CD4-positive, alpha-beta T cell treated with Interferon alpha-2 for 1 hour (primary cell): ENCODE measurements around the gene NR1D1.
A peak's percentile ranks its signal among the peaks of the same experiment; 100 is the strongest.
"Not testable (repeated sequence)": the region's sequence is repeated elsewhere in the genome, so short reads cannot be mapped to it uniquely, and the experiment has no call there.

Experiments used
- DNase-seq, 2 donors: peaks; one replicate each; pipeline ENCODE4 v3.0.0-alpha.2; 2020 to 2022

Gene NR1D1

DNA sequence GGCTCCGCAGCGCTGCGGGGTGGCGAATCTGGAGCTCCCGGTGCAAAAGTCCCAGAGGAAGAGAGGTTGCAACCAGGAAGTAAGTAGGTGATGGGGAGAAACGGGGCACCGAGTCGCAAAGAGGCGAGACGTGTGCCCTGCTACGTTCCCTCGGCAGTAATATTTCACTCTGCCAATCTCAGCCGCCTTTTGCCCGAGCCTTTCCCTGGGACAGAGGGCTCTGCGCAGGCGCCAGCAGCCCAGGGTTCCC, at the start of gene NR1D1:
Gene NR1D1 (minus strand): TSS at position 171 of the 250 bp plus-strand sequence. CDS start 495 bp downstream, outside the sequence.
- no peak for DNase-seq

DNA sequence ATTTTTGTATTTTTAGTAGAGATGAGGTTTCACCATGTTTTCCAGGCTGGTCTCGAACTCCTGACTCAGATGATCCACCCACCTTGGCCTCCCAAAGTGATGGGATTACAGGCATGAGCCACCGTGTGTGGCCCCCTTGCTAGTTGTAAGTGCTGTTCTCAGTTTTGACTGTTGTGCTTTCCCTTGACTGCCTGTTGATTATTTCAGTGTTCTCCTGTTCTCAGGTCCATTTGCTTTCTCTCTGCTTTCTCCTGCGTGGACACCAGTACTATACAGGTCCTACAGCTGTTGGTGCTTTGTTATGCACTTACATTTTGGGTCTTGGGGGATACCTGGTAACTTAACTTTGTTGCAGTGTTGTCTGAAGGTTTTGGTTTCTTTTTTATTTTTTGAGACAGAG, 48.1 kb upstream of the NR1D1 start:
- DNase-seq: no peak

DNA sequence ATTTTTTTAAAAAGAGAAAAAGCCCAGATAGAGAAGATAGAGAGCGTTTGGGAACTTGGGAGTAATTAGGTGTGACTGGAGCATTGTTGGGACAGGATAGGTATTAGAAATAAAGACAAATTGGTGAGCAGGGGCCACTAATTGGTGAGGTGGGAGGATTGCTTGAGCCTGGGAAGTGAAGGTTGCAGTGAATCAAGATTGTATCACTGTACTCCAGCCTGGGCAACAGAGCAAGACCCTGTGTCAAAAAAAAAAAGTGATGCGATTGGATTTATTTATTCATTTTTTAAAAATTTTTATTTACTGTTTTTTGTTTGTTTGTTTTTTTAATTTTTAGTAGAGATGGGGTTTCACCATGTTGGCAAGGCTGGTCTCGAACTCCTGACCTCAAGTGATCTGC, 45.1 kb upstream of the NR1D1 start:
- DNase-seq: no peak

DNA sequence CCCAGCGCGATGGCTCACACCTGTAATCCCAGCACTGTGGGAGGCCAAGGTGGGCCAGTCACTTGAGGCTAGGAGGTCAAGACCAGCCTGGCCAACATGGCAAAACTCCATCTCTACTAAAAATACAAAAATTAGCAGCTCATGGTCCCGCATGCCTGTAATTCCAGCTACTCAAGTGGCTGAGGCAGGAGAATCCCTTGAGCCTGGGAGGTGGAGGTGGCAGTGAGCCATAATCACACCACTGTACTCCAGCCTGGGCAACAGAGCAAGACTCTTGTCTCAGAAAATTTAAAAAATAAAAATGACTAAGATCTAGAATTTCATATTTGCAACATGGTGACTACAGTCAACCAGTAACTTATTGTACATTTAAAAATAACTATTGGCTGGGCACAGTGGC, 42.8 kb upstream of the NR1D1 start:
- DNase-seq: not testable (repeated sequence)

DNA sequence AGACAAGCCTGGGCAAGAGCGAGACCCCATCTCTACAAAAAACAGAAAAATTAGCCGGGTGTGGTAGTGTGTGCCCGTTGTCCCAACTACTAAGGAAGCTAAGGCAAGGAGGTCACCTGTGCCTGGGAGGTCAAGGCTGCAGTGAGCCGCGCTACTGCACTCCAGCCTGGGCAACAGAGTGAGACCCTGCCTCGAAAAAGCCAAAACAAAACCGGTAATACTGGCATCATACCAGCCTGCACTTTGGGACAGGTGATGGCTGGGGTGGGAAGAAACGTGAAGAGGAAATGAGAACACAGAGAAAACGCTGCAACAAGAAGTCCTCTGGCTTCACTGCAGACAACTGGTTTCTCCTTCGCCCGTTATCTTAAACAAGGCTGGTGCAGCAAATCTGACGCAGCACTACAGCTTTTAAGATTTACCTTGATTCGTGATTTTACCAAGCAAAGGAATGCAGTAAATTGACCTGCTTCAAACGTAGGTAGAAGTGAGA, 39.2 kb upstream of the NR1D1 start:
- no peak for DNase-seq

DNA sequence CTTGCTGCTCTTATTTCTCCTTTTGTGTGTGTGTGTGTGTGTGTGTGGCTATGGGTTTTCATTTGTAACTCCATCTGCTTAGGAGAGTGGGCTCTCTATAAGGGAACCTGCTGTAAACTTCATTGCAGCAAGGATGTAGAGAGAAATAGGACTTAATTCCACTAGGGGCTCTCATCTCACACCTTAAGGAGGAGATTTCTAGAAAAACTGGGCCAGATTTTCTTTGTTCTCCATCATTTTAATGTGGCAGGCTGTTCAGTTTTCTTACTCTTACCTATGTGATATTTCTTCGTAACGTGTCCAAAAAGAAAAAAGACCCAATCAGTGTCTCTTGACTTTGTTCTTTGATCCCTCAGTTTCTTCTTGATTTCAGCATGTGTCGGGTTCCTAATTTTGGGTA, 35.4 kb upstream of the NR1D1 start:
- peak in 1 of 2 donors; percentile 14 for DNase-seq

DNA sequence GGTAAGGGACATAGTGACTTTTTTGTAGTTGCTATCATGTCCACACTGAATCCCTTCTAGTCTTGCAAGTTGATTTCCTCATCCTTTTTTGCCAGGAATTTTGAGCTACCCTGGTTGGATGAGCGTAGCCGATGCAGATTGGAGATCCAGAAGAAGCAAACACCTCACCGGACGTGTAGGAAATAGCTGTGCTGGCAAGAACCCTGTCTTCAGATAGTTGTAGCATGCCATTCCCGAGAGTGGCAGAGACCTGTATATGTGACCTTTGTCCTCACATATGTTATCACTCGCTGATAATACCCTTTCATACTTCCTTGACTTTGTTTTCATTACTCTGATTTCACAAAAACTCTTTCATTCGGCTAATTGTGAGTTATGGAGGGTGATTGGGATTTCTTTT, 33.8 kb upstream of the NR1D1 start:
- no peak for DNase-seq

DNA sequence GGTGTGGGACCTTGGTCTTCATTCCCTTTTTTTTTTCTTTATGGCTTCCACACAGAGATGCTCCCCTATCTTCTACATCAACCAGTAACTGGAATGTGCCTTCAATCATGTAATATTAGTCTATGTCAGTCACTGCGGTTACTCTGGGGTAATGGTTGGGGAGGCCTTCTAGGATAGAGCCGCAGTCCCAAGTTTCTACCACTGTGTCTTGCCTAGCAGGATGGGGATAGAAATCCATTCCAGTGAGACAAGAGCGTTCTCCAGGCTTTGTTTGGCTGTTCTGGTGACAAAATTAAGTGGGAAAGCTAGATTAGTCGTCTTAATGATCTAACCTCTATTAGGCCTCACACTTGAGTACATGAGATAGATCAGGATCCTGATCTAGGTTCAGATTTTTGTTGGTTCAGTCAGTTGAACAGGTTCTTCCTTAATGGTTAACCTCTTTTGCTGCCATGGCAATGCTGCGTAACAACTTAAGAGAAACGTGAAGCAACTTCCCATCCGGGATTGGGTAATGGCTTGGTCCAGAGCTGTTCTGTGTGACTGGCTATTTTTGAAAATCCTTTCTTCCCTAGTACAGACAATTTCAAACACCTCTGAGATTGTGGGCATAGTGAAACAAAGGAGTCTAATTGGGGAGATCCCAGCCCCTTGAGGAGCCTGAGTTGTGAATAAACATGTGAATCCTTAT, 30.1 kb upstream of the NR1D1 start:
- DNase-seq: peak in 1 of 2 donors; percentile 51

DNA sequence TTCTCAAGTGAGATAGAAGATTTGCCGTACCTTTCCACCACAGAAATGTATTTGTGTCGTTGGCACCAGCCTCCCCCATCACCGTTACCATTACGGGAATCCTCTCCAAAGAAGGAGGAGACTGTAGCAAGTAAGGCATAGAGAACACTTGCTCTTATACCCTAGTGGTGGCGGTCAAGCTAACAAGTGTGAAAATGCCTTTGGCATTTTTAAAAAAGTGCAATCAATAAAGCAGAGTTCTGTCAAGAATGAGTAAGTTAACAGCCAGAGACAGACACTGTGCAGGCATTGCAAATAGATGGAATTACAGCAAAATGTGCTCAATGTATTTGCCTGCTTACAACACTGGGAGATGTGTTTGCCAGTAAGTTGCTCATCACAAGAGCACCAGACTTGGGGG, 29.1 kb upstream of the NR1D1 start:
- DNase-seq: no peak

DNA sequence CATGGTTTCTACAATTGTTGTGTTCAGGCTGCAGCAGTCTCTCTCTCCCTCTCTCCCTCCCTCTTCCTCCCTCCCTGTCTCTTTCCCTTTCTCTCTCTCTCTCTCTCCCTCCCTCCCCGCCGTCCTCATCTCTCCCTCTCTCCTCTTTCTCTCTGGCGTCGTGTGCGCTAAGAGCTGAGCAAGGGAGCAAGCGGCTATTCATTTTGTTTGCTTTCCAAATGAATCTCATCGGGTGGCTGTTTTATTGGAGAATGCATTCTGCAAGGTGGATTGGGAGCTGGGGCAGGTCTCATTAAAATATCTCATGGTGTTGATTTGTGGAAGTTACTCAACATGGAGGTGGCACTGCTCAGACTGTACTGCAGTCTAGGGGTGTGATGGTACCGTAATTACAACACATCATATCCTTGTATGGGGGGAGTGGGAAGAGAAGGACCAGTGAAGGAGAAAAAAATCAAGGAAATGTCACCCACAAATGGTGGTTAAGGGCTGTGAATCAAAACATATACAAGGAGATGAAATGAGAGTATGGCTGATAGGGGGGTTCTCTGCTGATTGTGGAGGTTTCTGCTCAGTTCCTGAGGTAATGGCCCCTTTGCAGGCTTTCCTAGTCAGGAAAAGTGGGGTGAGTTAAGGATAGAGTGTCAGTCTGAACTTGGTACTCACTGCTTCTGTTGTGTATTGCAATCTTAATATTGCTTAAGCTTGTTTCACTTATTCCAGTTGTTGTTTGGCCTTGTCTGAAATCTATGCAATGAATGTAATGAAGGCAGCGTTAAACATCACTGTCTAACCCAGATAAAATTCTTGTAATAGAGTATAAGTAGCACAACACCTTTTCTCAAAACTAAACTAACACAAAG, 24.1 kb upstream of the NR1D1 start:
- no peak for DNase-seq

DNA sequence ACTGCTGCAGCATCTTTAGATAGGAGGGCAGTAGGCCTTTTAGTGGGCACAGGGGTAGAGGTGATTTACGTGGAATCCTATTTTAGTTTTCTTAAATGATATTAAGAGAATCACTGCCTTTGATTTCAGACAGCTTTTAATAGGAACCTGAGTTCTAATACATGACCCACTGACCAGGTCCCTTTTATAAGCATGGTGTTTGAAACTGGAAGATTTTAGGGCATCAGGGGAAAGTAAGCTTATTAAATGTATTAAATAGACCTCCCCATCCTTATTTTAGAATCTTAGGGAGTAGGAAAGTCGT, 23.4 kb upstream of the NR1D1 start:
- no peak for DNase-seq

DNA sequence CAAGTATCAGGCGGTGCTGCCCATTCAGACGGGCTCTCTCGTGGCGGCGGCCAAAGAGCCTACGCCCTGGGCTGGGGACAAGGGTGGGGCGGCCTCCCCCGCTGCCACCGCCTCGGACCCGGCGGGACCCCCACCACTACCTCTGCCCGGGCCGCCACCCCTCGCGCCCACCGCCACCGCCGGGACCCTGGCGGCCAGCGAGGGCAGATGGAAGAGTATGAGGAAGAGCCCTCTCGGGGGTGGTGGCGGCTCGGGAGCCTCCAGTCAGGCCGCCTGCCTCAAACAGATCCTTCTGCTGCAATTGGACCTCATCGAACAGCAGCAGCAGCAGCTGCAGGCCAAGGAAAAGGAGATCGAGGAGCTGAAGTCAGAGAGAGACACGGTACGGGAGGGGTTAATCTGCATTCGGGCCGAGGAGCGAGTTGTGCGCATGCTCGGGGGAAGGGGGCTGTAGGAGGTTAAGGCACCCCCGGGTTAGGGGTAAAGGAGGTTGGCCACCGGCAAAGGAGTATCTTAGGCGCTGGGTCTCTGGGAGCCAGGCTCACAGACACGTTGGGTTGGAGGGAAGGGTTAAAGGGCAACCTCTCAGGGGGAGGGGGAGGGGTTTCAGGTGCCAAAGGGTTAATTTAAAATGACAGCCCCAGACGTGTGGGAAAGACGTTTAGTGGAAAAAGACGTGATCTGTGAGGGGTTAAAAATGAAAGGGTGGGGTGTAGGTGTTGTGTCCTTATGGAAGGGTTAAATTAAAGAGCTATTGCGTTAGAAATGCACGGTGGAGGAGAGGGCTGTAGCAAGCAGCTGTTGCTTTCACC, 22.8 kb upstream of the NR1D1 start:
- peak; percentile 48 to 66 for DNase-seq

DNA sequence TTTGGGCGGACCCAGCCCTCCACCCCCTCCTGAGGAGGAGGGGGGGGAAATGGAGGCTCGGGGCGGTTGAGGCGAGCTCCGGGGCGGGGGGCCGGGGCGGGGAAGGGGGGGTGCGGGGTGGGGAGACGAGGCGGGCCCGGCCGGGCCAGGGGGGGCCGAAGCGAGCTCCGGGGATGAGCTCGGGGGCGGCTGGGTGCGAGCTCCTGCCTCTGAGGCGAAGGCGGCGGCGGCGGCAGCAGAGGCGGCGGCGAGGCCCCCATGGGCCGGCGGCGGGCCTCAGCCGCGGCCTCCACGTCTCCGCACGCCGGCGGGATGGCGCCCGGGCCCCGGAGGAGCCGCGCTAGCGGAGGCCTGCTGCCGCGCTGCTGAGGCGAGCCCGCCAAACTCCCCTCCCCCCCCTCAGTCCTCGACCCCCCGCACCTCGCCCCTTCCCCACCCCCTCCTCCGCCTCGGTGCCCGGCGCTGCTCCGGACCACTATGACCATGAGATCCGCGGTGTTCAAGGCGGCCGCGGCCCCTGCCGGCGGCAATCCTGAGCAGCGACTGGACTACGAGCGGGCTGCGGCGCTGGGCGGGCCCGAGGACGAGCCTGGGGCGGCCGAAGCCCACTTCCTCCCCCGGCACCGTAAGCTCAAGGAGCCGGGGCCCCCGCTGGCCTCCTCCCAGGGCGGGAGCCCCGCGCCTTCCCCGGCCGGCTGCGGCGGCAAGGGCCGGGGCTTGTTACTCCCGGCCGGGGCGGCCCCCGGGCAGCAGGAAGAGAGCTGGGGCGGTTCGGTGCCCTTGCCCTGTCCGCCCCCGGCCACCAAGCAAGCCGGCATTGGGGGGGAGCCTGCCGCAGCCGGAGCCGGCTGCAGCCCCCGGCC, 22.0 kb upstream of the NR1D1 start:
- DNase-seq: no peak

DNA sequence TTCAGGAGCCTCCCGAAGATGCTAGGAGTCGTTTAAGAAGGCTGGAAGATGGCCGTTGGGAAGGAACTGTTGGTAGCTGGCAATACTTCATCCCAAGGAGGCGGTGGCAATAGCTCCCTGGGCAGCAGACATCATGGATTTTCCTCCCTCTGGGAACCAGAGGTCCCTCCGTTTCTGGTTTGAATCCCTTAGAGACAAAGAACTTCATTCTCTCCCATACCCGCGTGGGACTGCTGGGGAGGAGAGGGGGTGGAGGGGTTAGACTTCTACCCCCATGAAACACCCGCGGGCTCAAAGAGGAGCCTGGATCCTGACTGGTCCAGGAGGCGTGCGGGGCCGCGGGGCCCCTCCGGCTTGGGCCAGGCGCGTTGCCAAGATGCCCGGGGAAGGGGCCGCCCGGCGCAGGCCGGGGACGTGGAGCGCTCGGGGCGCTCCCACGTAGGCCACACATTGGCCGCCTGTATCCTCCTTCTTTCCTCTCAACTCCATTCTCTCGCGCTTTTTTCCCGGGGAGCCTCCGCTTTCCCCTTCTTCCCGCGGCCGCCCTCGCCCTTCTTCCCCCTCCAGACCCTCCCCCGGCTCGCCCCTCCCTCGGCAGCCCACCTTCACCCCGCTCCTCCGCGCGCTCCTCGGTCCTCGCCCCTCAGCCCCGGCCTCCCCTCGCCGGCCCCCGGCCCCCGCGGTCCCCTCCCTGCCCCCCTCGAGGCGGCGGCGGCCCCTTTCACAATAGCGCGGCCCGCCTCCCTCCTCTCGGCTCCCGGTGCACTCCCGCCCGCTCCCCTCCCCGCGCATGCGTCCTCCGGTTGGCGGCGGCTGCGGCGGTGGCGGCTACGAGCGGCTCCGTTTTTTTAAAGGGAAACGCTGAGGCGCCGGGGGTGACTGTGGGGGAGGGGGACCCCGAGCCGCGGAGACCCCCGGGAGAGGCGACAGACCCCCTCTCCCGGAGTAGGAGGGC, 21.1 kb upstream of the NR1D1 start, which contains the start of gene MSL1:
Gene MSL1 (plus strand): TSS at position 791 of the 955 bp plus-strand sequence. CDS start 642 bp downstream, outside the sequence.
- DNase-seq: peak; percentile 85 to 90

DNA sequence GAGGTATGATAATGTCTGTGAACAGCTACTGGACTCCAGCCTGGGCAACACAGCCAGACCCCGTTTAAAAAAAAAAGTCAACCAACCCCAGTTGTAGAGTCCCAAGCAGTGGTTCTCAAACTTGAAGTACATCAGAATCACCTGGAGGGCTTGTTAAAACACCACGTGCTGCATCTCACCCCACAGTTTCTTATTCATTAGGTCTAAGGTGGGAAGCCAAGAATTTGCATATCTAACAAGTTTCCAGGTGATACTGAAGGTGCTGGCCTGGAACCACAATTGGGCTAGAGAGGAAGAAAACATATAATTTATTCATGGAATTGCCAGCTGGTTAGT, 14.7 kb upstream of the NR1D1 start:
- DNase-seq: no peak

DNA sequence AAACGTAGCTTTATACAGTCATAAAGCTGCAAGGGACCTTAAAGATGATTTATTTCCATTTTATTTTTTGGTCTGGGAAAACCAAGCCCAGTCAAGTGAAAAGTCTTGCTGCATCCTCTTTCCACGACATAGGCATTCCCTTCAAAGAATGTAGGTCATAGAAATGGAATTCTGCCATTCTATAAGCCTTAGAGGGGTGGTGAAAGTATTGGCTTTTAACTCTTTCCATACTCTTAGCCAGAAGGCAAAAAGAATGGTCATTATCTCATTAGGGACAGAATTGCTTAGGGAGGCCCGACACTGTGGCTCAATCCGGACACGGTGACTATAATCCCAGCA, 13.5 kb upstream of the NR1D1 start:
- no peak for DNase-seq

DNA sequence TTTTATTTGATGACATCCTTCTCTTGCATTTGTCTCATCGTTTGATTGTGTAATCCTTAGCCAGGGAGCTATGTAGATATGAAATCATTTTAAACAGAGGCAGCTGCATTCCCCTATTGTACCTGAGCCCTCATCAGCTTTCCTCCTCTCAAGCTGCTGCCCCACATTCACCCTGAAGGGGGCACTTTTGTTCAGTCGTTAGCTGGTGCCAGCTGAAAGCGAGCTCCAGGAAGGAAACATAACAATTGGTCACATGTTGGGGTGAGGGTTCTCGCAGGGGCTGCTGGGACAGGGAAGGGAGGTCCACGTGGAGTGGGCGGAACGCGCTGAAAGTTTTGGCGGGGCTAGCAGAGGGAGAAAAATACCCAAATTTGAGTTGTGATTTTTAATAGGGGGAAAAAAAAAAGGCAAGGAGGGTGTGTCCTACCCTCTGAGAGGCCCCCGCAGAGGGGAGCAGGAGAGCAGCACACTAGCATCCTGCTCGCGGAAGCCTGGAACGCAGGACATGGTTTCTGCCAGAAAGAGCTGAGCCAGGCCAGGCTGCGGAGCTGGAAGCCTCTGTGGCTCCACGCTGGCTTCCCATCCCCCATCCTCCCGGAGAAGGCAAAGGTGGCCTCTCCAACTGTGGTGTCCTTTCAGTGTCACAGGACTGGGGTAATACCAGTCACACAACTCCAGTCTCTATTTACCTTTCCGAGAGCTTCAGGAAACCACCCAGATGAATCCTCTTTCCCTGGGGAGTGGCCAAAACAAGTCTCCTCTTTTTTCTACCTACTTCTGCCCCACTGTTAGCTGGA, 12.9 kb upstream of the NR1D1 start:
- DNase-seq: peak; percentile 93 to 96

DNA sequence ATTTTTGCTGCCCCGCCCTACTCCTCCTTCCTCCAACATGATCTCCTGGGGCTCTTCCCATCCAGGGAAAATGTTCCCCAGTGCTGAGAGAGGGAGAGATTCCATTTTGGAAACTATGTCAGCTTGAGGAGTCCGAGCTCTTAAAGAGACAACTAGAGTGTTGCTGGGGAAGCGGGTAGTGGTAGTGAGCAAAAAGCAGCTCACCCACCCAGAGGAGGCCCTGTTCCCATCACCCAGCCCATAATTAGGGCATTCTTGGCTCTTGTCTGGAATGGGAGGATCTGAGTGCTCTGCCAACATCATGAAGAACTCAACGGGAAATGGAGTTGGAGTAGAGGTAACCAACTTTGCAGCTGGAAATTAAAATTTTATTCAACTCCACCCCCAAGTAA, 12.3 kb upstream of the NR1D1 start:
- no peak for DNase-seq

DNA sequence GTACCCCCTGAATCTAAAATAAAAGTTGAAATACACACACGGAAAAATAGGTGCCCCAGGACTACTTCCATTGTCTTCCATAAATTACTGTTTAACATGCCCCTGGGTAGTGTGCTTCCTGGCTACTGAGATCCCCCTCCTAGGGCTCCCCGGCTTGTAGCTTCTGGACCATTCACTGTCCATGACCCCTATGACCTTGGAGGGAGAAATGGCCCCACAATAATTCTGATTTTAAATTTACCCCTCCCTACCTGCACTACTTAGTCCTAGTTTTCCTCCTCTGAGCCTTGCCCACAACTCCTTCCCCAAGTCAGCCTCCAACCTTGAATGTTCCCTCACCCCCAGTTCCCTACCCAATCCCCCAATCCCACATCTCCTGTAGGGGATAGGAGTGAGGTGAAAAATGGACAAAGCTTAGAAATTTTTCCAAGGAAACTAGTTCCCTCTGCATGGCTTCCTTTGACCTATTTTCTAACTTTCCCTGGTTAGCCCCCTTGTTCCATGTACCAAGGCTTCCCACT, 11.9 kb upstream of the NR1D1 start:
- DNase-seq: no peak
